HG03066 (cell line): Measurements from ENCODE around the gene CDKAL1.
"Not testable (repeated sequence)": the region's sequence is repeated elsewhere in the genome, so short reads cannot be mapped to it uniquely, and the experiment has no call there.

Source experiments
- ATAC-seq: cut with Tn5 transposase; IDR thresholded peaks from one replicate; pipeline ENCODE4 v1.9.1; 2021; ENCODE audit warnings: low read depth; ENCODE audit not compliant: unreplicated experiment

Gene CDKAL1

DNA sequence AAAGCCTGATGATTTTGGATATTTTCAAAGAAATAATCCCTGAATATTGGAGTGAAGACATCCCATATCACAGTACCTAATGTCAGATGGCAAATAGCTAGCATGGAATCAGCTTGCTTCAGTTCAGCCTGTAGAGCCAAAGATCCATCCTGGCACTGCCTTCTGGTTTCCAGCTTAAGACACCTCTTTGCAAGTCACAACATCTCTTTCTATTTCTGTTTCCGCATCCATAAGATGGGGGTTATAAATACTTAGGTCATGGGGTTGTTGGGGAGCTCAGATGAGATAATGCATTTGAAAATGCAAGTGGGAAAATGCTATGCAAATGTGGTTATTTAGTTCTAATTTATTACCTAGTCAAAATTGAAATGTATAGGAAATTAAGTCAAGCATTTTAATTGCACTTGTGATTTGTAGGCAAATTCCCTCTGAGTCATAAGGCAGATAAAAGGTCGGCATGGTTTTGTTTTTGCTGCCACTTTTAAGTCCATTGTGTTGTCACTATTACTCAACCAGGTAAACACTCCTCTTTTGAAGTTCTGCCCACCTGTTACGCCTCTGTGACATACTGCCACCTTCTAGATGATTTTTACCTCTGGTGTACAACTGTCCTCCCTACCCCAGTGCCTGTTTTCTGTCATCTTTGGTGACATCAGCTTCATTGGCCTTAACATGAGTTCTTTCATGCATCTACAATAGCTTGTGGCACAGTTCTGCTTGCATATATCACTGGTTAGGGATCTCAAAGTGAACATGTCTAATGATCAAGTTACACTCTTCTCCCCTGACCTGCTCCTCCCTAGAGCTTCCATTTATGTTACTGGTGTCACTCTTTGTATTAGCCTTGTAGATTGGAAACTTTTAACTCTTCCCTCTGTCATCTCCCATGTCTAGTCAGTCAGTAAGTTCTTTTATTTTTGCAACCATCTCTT lies 96.6 kb downstream of the CDKAL1 start:
- ATAC-seq, result no peak

DNA sequence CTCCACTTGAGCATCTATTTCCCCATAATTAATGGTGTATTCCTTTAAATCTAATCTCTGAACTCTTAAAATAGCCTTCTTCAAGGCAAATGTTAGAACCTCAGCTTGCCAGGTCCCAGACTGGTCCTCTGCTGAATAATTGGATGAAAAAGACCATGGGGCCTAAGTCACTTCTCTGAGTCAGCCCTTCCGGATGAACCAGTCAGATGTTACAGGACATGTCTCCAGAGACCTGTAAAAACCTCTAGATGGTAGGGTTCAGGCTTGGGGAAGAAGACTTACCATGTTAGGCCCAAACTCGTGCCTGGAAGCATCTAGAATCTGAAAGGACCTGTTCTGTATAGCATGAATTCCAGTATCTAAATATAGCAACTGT lies 97.3 kb downstream of the CDKAL1 start:
- ATAC-seq, result no peak

DNA sequence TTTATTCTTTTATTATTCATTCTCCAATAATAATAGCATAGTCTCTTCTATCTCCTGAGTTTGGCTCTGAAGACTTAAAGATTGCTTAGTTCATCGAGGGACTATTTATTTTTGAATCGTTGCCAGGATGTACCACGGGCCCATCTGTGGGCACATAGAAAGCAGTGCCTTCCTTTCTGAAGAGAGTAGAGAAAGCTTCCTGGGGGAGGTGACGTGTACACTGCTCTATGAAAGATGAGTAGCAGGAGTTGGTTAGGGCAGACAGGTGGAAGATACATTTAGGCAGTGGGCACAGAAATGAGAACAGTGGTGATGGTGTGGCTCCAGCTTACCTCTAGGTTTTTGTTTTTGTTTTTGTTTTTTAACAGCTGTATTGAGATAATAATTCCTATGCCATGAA lies 98.4 kb downstream of the CDKAL1 start:
- ATAC-seq, result no peak

DNA sequence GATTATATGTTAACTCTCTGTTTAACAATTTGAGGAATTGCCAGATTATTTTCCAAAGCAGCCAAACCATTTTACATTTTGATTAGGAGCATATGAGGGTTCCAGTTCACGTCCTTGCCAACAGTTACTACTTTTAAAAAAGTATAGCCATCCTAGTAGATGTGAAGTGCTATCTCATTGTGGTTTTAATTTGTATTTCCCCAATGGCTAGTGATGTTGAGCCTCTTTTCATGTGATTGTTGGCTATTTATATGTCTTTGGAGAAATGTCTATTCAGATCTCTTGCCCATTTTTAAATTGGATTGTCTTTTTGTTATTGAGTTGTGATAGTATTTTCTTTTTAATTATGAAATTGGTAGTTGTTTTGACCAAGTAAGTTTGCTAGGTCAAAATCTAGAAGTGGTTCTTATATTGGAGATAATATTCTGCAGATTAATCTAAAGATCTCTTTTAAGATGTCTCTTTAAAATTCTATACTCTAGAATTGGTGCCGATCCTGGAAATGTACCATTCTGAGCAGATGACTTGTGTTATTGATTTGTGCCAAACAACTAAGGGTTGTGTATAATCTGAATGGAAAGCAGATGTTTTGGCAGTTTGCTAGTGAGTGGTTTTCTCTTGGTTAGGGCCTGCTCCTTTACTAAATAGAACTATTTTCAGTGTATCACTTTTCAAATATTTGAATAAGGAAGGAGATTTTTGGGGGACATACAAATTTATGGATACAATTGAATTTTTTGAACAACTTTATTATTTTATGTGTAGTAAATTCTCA lies 99.5 kb downstream of the CDKAL1 start:
- ATAC-seq, result no peak

DNA sequence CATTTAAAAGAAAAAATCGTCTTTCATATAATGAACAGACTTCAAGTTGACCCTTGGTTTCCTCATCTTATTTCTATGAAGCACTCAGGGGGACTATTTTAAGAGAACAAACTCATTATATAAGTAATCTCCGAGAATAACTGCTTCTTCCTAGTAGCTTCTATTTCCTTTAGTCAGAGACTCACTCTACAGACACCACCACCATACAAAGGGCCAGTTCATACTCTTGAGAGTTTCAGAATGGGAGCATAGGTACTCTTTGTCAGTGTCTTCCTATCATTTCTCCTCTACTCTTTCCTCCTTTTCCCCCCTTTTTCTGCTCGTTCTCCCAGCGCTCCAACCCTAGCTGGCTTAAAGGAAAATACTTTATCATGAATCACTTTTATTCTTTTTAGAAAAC lies 104.9 kb downstream of the CDKAL1 start:
- ATAC-seq, result no peak

DNA sequence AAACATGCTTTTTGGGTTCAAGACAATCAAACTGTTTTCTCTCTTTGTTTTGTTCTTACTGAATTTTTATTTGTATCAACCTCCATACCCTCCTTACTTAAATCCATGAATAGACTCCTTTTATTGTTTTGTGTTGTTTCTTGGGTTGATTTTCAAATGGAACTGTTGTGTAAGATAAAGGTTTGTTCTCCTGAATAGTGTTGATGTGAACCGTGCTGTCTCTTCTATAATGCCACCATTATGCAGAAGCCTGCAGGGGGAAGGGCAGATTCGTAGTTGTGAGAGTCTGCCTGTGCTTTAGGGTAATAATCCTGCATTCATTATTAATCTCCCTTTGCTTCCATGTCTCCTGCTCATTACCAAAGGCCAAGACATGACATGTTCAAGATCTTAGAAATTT lies 105.9 kb downstream of the CDKAL1 start:
- no peak for ATAC-seq

DNA sequence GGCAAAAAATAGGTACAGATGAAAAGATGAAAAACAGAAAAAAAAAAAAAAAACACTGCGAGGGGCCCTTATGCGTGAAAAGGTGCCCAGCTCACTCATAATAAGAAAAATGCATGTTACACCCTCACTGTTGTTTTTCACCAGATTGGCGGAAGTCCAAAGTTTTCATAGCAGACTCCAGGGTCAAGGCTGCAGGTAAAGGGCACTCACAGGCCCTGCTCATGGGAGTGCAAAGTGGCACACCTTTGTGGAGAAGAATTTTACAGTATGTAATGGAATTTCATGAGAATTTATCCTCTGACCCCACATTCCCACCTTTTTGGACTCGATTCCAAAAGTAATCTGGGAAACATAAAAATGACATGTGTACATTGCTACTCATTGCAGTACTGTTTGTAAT lies 108.2 kb downstream of the CDKAL1 start:
- ATAC-seq, result no peak

DNA sequence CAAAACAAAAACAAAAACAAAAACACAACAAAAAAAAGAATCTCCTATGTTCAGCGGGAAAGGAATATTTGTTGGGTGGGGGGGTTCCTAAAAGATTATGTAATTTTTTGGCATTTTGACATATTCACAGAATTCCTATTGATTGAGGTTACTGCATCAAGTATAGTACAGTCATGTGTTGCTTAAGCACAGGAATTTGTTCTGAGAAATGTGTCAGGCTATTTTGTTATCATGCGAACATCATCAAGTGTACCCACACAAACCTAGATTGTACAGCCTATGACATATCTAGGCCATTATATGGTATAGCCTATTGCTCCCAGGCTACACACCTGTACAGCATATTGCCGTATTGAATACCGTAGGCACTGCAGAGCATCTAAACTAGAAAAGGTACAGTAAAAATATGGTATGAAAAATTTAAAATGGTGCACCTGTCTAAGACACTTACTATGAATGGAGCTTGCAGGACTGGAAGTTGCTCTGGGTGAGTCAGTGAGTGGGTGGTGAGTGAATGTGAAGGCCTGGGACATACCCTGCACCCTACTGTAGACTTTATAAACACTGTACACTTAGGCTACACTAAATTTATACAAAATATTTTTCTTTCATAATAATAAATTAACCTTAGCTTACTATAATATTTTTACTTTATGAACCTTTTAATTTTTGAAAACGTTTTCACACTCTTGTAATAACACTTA lies 110.6 kb downstream of the CDKAL1 start:
- no peak for ATAC-seq

DNA sequence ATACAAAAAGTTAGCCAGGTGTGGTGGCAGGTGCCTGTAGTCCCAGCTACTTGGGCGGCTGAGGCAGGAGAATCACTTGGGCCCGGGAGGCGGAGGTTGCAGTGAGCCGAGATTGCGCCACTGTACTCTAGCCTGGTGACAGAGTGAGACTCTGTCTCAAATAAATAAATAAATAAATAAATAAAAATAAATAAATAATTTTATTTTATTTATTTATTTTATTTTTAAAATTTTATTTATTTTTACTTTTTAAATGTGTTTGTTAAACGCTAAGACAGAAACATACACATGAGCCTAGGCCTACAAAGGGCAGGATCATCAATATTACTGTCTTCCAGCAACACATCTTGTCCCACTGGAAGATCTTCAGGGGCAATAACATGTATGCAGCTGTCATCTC lies 111.3 kb downstream of the CDKAL1 start:
- not testable (repeated sequence) for ATAC-seq

DNA sequence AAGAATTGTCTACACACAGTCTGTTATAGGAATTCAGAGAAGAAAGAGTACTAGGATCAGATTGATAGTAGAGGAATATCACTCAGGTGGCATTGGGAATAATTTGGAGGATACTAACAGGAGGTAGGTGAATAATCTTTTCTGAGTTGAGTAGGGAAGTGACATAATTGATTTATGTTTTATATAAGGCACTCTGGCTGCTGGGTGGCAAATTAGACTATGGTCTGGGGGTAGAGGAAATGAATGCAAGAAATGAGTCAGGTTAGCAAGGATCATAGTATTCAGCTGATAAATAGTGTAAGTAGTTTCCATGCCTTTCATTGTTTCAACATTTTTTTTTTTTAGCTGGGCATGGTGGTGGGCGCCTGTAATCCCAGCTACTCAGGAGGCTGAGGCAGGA lies 113.3 kb downstream of the CDKAL1 start:
- ATAC-seq, result no peak

DNA sequence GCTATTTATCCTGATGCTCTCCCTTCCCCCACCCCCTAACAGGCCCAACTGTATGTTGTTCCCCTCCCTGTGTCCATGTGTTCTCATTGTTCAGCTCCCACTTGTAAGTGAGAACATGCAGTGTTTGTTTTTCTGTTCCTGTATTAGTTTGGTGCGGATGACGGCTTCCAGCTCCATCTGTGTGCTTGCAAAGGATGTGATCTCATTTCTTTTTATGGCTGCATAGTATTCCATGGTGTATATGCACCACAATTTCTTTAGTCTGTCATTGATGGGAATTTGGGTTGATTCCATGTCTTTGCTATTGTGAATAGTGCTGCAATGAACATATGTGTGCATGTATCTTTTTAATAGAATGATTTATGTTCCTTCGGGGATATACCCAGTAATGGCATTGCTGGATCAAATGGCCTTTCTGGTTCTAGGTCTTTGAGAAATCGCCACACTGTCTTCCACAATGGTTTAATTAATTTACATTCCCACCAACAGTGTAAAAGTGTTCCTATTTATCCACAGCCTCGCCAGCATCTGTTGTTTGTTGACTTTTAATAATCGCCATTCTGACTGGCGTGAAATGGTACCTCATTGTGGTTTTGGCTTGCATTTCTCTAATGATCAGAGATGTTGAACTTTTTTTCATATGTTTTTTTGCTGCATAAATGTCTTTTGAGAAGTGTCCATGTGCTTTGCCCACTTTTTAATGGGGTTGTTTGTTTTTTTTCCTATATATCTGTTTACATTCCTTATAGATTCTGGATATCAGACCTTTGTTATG lies 115.6 kb downstream of the CDKAL1 start:
- ATAC-seq, result not testable (repeated sequence)

DNA sequence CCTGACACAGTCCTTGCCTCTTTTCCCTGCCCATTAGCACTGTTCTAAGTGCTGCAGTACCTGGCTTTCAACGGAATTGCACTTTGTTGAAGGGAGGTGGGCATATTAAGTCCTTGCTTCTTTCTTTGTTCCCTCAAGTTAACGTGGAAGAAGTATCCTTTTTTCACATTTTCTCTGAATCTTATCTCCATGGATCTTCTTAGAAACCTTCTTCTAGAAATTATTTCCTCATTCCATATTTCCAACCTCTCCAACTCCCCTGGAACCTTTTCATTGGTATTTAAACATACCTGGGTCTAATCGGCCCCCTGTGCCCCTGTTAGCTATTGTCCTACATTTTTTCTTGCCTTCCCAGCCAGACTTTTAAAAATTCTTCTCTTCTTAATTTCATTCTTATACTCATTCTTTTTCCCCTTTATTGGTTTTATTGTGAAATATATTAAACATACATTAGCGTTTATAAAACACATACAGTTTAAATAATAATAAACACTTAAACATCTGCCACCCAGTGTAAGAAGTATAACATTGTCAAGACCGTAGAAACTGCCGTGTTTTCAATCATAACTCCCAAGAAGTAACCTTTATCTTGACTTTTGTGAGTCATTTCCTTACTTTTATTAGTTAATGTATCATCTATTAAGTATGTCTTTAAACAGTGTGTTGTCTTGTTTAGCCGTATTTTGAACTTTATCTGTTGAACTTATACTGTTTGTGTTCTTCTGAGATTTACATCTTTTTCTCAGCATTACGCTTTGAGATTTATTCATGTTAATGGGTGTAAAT lies 118.2 kb downstream of the CDKAL1 start:
- no peak for ATAC-seq

DNA sequence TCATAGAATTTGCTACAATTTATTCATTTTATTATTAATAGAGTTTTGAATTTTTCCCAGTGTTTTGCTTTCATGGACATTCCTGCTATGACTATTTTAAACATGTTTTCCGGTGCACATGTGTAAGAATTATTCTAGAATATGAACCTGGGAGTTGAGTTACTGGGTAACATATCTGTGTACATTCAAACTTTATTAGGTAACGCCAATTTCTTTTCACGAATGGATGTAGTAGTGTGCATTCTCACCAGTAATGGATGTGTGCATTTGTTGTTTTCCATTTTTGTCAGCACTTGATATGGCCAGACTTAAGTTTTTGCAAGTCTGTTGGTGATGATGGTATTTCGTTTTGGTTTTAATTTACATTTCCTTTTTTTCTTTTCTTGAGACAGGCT lies 118.8 kb downstream of the CDKAL1 start:
- no peak for ATAC-seq

DNA sequence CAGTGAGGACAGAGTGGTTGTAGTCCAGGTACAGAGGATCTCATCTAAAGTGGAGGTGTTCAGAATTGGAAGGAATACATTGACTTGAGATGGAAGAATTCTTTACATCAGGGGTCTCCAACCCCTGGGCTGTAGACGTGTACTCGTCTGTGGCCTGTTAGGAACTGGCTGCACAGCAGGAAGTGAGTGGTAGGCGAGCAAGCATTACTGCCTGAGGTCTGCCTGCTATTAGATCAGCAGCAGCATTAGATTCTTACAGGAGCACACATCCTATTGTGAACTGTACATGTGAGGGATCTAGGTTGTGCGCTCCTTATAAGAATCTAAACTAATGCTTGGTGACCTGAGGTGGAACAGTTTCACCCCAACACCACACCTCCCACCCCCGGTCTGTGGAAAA lies 121.1 kb downstream of the CDKAL1 start:
- no peak for ATAC-seq

DNA sequence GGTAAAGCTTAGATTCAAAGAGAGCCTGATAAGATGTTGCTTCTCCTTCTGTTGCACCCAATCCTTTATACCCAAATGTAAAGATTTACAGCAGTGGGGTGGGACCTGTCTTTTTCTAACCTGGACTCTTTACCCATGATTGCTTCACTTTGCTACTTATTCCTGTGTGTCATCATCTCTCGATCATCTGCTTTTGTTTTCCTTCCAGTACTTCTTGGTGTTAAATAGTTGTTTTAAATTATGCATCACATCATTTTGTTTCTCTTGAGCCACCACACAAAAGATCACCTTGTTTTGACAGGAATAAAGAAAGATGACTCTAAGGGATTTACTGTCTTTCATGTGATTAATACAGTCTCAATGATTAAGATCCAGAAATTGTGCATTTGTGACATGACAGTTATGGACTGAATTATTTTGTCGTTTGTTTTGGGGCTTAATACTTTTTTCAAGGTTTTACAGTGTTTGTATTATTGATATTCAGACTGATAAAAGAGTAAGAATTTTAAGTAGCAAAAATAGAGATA lies 123.1 kb downstream of the CDKAL1 start:
- no peak for ATAC-seq

DNA sequence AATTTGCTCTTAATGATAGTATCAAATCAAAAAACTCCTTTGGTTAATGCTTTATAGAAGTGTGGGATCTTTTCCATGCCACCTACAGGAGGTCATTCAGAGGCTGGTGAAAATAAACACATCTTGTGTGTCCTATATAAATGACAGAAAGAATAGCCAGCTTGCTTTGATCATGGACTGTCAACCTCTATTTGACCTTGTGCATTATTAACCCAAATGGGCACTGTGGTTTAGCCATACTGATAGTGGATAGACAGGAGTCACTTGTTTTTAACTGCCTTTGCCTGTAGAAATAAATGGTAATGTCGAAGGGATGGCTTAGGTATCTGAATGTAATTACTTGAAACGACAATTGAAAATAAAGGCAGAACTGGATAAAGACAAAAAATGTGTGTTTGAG lies 123.8 kb downstream of the CDKAL1 start:
- no peak for ATAC-seq

DNA sequence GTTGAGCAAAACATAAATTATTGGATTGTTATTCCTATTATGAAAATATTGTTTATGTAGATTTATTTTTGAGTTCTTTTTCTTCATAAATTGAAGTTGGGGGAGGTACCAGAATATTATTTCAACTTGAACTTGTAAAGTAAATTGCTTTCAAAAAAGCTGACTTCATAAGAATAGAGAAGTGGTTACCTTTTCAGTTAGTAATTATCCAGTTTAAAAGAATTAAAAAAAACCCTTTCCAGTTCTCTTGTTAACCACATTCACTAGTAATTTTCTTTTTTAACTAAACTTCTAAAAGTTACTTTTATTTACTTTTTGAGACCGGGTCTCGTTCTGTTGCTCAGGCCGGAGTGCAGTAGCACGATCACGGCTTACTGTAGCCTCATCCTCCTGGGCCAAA lies 124.3 kb downstream of the CDKAL1 start:
- no peak for ATAC-seq

DNA sequence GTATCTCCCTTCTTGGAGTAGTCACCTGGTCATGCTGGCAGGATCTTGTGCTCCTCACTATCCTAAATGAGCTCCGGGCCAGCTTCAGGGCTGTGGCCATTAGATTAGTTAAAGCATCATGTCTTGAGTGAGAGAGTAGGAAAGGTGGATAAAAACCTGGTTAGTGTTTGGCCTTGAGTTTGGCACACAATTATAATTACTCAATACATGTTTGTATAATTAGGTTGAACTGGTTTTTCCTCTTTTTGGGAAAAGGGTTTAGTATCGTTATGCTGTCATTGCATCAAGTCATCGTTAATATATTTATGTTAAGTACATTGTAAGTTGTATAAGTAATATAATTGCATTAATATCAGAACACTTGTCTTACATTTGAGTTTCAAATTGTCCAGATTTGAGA lies 126.3 kb downstream of the CDKAL1 start:
- ATAC-seq, result no peak

DNA sequence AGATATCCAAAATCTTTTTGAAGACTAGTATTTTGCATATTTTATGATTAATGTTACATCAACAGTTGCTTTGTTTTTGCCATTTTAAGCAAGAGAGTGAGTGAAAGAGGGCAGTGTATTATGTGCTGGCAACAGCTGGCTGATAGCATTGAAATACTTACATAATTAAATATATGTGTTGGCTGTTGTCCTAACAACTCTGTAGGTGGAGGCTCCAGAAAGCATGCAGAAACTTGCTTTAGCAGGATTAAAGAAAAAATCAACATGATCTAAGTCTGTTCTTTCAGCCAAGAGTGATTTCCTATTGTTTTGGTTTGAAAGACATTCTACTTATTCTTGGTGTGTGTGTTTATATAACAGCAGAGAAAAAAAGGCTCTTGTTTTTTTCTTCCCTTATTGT lies 127.5 kb downstream of the CDKAL1 start:
- no peak for ATAC-seq

DNA sequence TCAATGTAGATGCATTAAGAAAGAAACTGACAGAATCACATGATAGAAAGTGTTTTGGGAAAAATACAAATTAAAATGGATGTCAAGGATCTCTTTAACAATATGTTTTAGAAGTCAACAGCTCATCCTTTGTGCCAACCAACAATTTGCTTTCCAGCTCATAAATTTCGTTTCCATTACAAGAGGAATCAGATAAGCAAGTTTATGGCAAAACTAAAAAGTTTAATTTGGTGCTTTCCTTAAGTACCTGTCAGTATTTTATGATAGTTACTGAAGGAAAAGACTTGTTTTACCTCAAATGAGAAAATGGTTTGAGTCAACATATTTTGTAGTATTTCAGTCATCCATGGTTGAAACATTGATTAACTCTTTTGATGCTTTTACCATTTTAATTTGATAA lies 130.0 kb downstream of the CDKAL1 start:
- ATAC-seq, result no peak
